DMS53 (cell line): ENCODE results near the gene MTA2.
"Not testable (repeated sequence)": the region's sequence is repeated elsewhere in the genome, so short reads cannot be mapped to it uniquely, and the experiment has no call there.

ENCODE experiments used
- DNase-seq: peaks from one replicate; lab custom pipeline; 2025; lab: John Stamatoyannopoulos, UW

The MTA2 gene

GRCh38 chr11:62592146-62592815 is 9.4 kb downstream of the MTA2 start:
- no peak for DNase-seq

DNA sequence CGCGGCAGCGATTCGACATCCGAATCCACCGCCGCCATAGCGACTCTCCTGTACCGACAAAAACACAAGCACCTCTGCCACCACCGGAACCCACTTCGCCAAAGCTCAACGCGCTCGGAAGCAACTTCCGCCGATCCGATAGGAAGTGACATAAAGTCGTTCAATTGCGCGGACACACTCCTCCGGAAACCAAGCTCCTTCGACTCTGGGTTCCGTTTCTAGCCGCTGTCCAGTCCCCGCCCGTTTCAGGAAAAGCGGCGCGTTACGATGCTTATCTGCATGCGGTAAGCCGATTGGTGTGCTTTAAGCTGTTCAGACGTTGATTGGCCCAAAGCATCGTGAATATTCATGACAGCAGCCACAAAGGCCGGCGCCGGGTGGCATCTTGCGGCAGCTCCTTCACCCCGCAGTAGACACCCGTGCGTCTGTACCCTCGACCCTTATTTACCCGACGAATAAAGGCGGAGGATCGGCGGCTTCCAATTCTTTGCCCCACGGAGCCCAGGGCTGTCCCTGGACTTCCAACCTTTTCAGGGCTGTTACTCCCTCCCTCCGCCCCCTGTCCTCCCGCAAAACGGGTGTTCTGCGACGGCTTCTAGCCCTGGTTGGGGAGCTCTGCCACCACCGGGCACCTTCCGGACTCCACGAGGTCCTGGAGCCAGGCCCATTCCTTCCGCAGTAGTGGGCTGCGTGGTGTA is 10.1 kb downstream of the MTA2 start, which contains the start of gene TUT1:
Gene TUT1 (minus strand): TSS at position 76 of the 698 bp plus-strand sequence. CDS start 38 bp downstream, at position 38.
- DNase-seq = peak; percentile 100

GRCh38 chr11:62588966-62589637 is 12.6 kb downstream of the MTA2 start:
- DNase-seq = peak; percentile 38

DNA sequence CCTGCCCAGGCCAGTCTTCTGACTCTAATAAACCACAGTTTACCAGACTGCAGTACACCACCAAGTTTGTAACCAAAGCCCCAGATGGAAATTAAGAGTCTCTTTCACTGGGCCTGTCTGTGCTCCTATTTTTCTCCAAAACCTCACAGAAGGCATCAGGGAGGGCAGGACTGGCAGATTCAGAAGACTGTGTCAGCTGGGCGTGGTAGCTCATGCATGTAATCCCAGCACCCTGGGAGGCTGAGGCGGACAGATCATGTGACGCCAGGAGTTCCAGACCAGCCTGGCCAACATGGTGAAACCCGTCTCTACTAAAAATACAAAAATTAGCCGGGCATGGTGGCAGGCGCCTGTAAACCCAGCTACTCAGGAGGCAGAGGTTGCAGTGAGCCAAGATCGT is 16.3 kb downstream of the MTA2 start:
- DNase-seq = not testable (repeated sequence)

DNA sequence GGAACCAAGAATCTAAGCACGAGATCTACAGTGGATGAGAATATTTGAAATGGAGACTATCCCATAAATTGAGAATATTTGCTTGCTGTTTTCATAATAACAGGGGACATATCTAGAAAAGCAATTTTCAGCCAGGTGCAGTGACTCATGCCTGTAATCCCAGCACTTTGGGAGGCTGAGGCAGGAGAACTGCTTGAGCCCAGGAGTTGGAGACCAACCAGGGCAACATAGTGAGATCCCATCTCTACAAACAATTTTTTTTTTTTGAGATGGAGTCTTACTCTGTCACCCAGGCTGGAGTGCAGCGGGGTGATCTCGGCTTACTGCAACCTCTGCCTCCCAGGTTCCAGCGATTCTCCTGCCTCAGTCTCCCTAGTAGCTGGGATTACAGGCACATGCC is 19.9 kb downstream of the MTA2 start:
- not testable (repeated sequence) for DNase-seq

DNA sequence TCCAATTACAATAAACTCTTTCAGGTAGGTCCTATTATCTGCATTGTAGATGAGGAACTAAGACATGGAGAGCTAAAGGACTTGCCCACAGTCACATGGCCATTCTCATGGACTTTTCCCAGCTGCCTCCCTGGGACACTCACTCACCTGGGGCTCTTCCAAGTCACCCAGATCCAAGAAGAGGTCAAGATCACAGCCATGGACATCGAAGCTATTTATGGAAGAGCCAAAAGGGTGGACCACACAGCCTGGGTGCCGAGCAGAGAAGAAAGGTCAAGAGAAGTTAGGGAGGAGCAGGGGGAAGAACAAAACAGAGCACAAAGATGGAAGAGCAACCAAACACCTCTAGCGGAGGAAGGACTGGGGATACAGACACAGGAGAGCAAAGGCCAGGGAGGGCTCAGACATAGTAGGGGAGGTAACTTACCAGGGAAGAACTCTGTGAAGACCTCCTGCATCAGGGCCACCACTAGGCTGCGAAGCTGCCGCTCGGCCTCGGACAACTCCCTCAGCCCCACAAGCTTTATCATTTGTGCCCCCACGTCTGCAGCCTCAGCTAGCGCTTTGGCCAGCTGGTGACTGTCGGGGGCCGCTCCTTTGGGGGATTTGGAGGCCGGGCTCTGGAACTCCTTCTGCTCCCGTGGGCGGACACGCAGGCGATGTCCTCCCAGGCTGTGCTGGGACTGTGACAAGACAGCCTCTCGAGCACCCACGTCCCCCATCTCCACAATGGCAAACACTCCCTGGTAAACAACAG is 20.5 kb downstream of the MTA2 start:
- no peak for DNase-seq

GRCh38 chr11:62579252-62579651 is 22.4 kb downstream of the MTA2 start:
- no peak for DNase-seq

DNA sequence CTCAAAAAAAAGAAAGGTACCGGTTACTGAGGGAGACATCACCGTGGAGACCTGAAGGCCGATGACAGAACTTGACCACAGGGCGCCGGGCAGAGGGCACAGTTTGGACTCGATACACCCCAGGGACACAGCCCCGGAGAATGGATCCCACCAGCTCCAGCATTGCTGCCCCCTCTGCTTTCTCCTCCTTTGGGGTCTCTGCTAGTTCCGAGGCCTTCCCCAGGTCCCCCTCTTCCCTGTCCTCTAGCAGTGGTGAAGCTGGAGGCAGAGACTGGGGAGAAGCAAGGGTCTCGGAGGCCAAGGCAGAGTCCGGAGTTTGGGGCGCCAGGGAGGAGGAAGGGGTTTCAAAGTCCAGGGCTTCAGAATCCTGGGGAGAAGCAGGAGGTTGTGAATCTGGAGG is 23.1 kb downstream of the MTA2 start:
- DNase-seq = no peak

- DNase-seq = no peak
Observed at GRCh38 chr11:62577046-62577714, 24.5 kb downstream of the MTA2 start.

DNA sequence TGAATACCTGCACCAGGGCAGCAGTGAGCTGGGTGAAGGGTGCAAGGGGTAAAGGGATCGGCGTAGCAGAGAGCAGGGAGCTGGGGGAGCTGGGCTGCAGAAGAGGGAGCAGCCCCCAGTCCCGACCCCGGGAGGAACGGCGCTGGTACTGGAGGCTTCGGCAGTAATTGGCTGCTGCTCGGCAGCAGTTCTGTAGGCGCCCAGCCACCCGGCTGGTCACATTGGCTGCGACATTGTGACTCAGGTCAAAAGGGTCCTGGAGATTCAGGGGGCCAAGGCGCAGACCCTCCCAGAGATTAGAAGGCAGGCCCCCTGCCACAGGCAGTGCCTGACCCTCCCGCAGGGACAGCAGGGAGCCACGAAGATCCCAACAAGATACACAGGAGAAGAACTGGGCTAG is 25.8 kb downstream of the MTA2 start:
- DNase-seq = no peak

DNA sequence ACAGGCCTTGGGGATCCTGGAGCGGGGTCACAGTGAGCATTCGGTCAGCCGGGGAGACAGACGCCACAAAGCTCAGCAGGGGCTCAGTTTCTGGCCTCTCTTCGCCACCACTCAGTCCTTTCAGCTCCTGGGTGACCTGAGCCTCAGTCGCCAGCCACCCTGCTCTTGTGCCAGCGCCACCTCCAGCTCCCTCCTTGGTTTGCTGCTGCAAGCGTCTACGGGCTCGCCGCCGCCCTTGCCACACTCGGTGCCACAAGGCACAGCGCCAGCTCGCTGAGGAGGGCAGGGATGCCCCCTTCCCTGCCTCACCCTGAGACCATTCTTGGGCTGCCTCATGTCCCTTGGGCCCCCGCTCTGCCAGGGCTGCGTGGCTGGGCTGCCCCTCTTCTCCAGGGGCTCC is 26.5 kb downstream of the MTA2 start:
- DNase-seq = peak; percentile 37

DNA sequence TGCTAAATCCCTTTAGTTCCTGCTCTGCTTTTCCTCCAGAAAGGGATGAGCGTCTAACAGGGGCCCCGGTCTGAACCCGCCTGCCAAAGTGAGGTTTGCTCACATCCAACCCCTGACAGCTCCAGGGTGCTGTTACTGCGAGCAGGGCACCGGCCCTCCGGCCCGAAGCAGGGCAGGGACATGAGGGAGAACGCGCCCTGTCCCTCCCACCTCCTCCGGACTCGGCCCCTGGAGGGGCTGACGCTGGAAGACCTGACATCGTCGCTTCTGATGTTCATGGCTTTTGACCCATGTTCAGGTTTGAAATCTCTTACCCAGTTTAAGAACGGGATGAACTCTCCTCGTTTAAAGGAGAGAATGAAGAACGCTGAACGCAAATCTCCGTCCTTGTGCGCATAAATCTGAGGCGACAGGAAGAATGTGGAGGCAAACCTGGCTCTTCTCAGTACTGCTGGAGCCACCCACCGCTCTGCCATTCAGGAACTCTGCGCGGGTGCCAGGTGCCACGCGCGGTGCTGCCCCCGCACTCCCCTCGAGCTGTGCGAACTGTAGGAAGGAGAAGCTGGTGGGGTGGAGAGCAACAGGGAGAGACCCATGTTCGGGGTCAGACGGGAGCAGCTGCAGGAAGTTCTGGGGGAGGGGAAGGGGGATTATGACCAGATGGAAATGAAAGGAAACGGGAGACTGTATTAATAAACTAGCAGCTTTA is 27.1 kb downstream of the MTA2 start:
- peak; percentile 75 for DNase-seq

- peak; percentile 100 for DNase-seq
Observed at GRCh38 chr11:62573592-62574362, 27.9 kb downstream of the MTA2 start, which contains the start of gene EEF1G. Gene EEF1G, minus strand, starts transcription at chr11:62573891. Its CDS starts 49 bp downstream, at chr11:62573842.

DNA sequence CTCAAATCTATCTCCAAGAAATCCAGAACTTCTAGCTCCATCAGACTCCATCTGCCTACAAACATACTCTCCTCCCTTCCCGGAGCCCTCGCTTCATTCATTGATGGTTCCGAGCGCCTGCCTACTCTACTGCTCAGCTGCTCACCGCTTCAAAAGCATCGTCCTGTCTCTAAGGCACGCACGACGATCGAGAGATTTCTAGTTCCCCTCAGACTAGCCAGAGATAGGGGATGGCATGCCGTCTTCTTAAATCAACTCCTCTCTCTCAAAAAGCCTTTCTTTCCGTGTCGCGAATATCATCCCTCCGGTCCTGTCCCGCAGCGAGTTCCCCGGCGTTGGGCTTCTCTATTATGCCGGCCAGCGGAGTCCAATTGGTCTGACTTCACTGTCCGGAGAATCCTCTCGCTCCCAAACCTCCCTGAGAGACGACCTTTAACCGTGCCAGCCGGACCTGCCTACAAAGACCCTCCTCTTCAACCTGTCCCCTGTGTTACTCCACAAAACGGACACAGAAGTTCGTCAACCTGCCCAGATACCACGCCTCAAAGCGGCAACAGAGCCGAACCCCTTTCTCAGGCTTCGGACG is 28.6 kb downstream of the MTA2 start:
- DNase-seq = peak; percentile 51

DNA sequence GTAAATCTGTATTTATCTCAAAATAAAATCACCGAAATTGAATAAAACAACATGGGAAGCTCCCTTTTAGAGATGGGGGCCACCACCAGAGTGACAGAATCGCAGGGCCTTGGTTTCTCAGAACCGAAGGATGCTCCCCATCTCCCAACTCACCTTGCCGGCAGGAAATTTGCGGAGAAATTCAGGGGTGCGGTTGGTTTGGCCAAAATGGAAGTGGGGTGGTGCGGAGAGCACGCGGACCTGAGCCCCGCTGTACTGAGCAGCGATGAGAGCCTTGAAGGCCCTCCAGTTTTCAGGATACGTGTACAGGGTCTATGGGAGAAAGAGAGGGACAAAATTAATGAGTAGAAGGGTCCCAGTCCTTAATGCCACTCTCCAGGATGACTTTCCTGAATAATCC is 29.2 kb downstream of the MTA2 start:
- no peak for DNase-seq

DNA sequence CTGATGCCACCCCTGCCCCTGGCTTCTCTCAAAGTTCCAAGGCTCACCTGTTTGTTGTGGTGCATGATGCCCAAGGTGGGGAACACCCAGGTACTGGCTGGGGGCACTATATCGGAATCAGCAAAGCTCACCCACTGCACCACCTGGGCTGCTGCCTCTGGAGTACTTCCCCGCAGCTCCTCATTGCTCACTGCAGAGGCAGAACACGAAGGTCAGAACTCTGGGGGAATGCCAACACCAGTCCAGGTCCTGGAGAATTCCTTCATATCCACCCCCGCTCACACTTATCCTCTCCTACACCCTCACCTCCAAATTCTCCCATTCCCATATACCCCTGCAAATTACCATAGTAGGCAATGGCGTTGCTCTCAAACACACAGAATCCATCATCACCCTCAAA is 30.2 kb downstream of the MTA2 start:
- not testable (repeated sequence) for DNase-seq

DNA sequence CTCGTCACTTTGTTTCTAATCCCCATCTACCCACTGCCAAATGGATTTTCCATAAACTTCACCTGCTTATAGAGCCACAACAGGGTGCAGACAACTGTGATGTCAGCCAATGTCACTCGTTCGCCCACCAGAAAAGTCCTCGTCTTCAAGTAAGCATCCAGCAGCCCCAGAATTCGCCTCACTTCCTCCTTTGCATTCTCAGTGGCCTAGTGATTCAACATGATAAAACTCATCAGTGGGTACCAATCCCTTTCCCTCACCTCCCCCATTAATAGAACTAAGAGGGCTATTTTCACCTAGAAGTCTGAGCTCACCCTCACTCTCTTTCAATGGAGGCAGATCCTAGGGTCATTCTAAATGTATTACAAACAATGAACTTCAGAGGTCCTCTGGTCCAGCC is 30.8 kb downstream of the MTA2 start:
- not testable (repeated sequence) for DNase-seq

GRCh38 chr11:62569611-62570010 is 32.1 kb downstream of the MTA2 start:
- no peak for DNase-seq

GRCh38 chr11:62567018-62567633 is 34.5 kb downstream of the MTA2 start:
- no peak for DNase-seq
